HUES64 (cell line): ENCODE data around the gene CFAP61.
A peak's percentile ranks its signal among the peaks of the same experiment; 100 is the strongest.

Experiments
- H3K27ac ChIP-seq: 2 replicates; pipeline ENCODE4 v1.7.0; 2013; ENCODE audit warnings: low read depth, low read length, inconsistent platforms
- H3K27me3 ChIP-seq: 2 replicates; pipeline ENCODE4 v1.6.1; 2013; ENCODE audit warnings: mild to moderate bottlenecking, low read length; ENCODE audit not compliant: insufficient read depth
- H3K36me3 ChIP-seq: 2 replicates; pipeline ENCODE4 v1.6.1; 2013; ENCODE audit warnings: mild to moderate bottlenecking, low read length; ENCODE audit not compliant: insufficient read depth
- H3K4me1 ChIP-seq: 2 replicates; pipeline ENCODE4 v1.6.1; 2013; ENCODE audit warnings: mild to moderate bottlenecking, low read length, moderate library complexity; ENCODE audit not compliant: insufficient read depth
- H3K4me3 ChIP-seq: 2 replicates; pipeline ENCODE4 v1.5.1; 2013; ENCODE audit warnings: mild to moderate bottlenecking, low read length, moderate library complexity
- H3K9ac ChIP-seq: 2 replicates; pipeline ENCODE4 v1.6.1; 2013; ENCODE audit warnings: mild to moderate bottlenecking, low read depth, low read length
- H3K9me3 ChIP-seq: 2 replicates; pipeline ENCODE4 v1.6.1; 2013; ENCODE audit warnings: low read depth, low read length; ENCODE audit not compliant: insufficient read depth
- WGBS: fragments of 150-250, 120-280 bp; methylation state at CpG from one replicate; pipeline ENCODE4 v1.1.7; 2013; ENCODE audit warnings: missing lambda C conversion rate; 5-methylcytosine and 5-hydroxymethylcytosine counted together

Gene CFAP61

DNA sequence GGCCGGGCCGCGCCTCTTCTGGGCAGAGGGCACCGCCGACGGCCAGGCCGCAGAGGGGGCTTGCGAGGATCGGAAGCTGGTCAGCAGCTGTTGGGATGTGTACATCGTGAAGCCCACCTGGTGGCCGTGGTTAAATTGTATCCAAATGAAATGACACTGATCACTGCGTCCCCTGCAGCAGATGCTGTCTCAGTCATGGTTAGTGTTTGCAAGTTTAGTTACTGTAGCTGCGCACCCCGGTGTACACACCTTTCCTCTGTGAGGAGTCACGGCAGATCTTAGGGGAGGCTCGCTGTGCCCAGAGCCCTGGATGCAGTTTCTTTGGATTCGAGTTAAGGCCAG lies 34.5 kb upstream of the CFAP61 start:
- peak overlapping the region; percentile 78 for H3K9ac ChIP-seq
- peaks cover 6% of the 10 kb centered on the region for H3K4me1 ChIP-seq
- WGBS, result 7% methylated on average over 17 of the region's 17 CpGs
- no peak overlapping the region for H3K27ac ChIP-seq
- H3K27me3 ChIP-seq, result no peaks in the 10 kb centered on the region
- peak overlapping the region; percentile 88 for H3K4me3 ChIP-seq
- H3K36me3 ChIP-seq, result peaks cover 22% of the 10 kb centered on the region; the same call in 1 of the 2 replicates
- H3K9me3 ChIP-seq, result no peaks in the 10 kb centered on the region

DNA sequence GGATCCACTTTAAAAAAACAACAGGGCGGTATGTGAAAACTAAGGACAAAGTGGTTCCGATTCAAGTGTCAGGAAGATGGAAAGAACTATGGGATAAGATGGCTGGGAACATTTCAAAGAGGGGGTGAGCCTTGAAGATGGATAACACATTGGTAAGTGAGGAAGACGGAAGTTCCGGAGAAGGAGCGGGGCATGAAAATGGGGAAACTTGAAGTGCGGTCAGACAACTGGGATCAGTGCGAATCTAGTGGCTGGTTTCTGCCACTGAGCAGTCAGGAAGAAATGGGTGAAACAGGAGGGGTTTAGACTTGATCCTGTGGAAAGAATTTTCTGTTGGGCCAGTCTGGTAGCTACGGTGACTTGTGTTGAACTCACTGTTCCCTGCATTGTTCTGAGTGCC lies 34.0 kb upstream of the CFAP61 start:
- Histone ChIP-seq H3K4me1 (peaks cover 6% of the 10 kb centered on the region), H3K36me3 (peaks cover 22% of the 10 kb centered on the region; the same call in 1 of the 2 replicates), H3K27me3 (no peaks in the 10 kb centered on the region), H3K9ac (peak overlapping the region; percentile 78; the same call in 1 of the 2 replicates), H3K4me3 (peak overlapping the region; percentile 88), H3K27ac (no peak overlapping the region), H3K9me3 (no peaks in the 10 kb centered on the region)
- 95% methylated on average over 8 of the region's 8 CpGs for WGBS

DNA sequence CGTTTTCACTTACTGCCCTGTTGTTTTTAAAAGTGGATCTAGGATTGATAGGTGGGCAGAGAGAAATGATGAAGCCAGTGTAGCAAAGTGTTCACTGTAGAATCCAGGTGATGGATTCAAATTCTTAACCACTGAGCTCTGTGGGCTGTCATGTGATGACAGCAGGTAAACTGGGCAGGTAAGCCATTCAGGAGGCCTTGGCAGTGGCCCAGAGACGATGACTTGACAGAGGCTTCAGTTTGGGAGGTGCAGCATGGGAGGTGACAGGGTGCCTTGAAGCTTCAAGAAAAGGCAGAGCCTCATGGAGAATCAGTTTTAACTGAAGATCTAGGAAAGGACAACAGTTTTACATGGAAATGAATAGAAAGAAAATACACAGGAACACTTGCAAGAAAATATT lies 33.2 kb upstream of the CFAP61 start:
- H3K36me3 ChIP-seq, result peaks cover 30% of the 10 kb centered on the region; the same call in 1 of the 2 replicates
- WGBS, result 97% methylated on average over 2 of the region's 2 CpGs
- H3K27me3 ChIP-seq, result no peaks in the 10 kb centered on the region
- H3K9me3 ChIP-seq, result no peaks in the 10 kb centered on the region
- no peak overlapping the region for H3K4me3 ChIP-seq
- no peak overlapping the region for H3K27ac ChIP-seq
- H3K9ac ChIP-seq, result no peak overlapping the region
- H3K4me1 ChIP-seq, result peaks cover 6% of the 10 kb centered on the region

DNA sequence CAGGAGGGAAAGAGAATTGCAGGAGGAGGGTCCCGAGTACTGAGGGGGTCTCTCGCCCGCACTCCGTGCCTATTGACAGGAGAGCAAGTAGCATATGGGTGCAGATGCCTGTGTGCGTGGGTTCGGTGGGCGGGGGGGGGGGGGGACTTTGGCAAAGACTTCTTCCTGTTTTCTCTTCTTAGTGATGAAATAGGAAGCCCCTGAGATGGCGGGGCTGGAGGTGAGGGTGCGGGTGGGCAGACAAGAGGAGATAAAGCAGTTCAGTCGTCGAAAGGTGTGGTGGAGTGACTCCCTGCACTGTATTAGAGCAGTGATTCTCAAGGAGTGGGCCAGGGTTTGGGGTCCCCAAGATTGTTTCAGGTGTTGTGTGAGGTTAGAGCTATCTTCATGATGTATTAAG lies 31.4 kb upstream of the CFAP61 start:
- Histone ChIP-seq H3K4me1 (peaks cover 6% of the 10 kb centered on the region), H3K4me3 (no peak overlapping the region), H3K36me3 (peaks cover 46% of the 10 kb centered on the region), H3K9me3 (no peaks in the 10 kb centered on the region), H3K27ac (no peak overlapping the region), H3K9ac (no peak overlapping the region), H3K27me3 (no peaks in the 10 kb centered on the region)
- 95% methylated on average over 11 of the region's 11 CpGs for WGBS

DNA sequence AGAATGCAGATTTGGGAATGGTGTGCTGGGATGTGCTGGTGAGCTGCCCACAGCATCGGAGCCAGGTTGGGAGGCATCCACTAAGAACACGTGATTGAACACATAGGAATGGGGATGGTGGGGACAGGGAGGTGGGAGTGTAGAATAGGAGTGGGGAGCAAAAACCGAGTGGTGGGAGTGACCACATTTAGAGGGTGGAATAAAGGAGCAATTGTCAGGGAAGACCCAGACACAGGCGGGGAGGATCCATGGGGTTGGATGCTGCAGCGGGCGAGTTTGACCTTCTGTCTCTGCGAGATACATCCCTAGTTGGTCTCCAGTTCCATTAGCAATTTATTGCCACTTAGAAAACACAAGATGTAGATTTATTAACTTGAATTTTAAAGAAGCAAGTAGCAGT lies 30.5 kb upstream of the CFAP61 start:
- H3K36me3 ChIP-seq, result peaks cover 53% of the 10 kb centered on the region
- H3K27ac ChIP-seq, result no peak overlapping the region
- 88% methylated on average over 7 of the region's 7 CpGs for WGBS

DNA sequence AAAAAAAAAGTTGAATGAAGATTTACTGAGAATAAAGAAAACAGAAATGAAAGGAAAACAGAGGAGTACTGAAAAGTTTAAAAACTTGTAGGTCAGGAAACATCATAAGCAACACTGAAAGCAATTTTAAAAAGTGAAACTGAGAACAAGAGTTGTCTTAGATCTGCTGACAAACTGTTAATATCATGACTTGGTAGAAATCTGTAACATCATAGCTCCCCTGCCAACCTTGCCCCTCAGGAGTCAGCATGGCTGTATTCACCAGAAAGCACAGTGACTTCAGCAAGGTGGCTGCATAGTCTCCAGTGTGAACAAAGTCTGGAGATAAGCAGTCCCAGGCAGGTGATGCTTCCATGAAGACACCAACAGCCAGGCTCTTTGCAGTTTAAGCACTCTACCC lies 29.8 kb upstream of the CFAP61 start:
- no peaks in the 10 kb centered on the region for H3K9me3 ChIP-seq
- H3K36me3 ChIP-seq, result peaks cover 60% of the 10 kb centered on the region
- no peaks in the 10 kb centered on the region for H3K27me3 ChIP-seq
- H3K9ac ChIP-seq, result no peak overlapping the region
- peaks cover 6% of the 10 kb centered on the region for H3K4me1 ChIP-seq
- H3K27ac ChIP-seq, result no peak overlapping the region
- H3K4me3 ChIP-seq, result no peak overlapping the region

More for the DNA sequence above, 30.5 kb upstream of the CFAP61 start:
- Histone ChIP-seq H3K4me3 (no peak overlapping the region), H3K27me3 (no peaks in the 10 kb centered on the region), H3K9me3 (no peaks in the 10 kb centered on the region), H3K9ac (no peak overlapping the region), H3K4me1 (peaks cover 6% of the 10 kb centered on the region)

DNA sequence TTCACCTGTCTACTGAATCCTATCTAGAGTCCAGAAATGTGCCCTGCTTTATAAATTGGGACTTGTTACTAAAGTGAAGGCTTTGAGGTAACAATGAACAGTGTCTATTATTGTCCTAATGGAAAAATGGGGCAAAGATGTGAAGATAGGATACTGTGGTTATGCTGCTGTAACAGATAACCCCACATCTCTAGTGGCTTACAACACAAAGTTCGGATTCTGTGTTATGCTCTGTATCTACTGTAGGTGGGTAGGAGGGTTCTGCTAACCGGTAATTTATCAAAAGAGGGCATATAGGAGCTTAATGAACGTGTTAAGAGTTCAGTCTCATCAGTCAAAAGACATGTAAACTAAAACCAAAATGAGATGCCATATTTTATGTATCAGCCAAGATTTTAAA lies 28.9 kb upstream of the CFAP61 start:
- 100% methylated on average over 3 of the region's 3 CpGs for WGBS

DNA sequence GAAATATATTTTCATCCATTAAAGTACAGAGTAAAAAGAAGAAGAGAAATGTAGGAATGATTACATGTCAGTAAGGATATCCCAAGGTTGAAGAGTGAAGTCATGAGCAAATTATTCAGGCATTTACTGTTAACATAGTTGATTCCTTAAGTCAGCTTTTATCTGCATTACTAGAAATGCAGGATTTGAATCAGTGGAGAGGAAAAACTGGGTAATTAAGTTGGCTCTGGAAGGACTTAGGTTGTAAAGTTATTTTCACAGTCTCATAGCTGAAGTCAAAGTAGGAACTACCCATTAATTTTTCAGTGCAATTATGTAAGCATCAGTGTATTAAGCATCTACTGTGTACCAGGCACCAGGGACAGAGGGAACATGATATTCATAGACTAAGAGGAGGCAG lies 27.4 kb upstream of the CFAP61 start:
- no peaks in the 10 kb centered on the region for H3K4me1 ChIP-seq
- no peak overlapping the region for H3K4me3 ChIP-seq
- no peaks in the 10 kb centered on the region for H3K9me3 ChIP-seq
- peaks cover 75% of the 10 kb centered on the region for H3K36me3 ChIP-seq
- no peak overlapping the region for H3K27ac ChIP-seq
- no peak overlapping the region for H3K9ac ChIP-seq
- no peaks in the 10 kb centered on the region for H3K27me3 ChIP-seq

More for the DNA sequence above, 28.9 kb upstream of the CFAP61 start:
- Histone ChIP-seq H3K4me3 (no peak overlapping the region), H3K27ac (no peak overlapping the region), H3K9ac (no peak overlapping the region), H3K36me3 (peaks cover 68% of the 10 kb centered on the region), H3K27me3 (no peaks in the 10 kb centered on the region), H3K9me3 (no peaks in the 10 kb centered on the region), H3K4me1 (peaks cover 3% of the 10 kb centered on the region)

DNA sequence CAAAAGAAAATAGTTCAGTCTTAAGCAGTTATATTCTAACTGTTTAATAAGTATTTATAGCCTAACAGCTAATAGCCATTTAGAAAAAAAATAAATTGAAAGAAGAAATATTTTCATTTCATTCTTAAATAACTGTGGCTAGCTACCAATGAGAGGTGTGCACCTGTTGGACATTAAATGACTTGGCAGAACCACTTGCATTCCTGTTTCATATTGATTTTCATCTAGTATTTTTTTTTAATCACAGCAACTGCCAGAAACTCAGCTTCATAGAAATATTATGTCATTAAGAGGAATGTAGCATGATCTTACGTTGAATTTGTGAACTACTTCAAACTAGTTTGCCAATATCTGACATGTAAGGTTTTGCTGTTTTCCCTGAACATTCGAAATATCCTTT lies 25.0 kb upstream of the CFAP61 start:
- no peaks in the 10 kb centered on the region for H3K4me1 ChIP-seq
- no peak overlapping the region for H3K9ac ChIP-seq
- H3K27ac ChIP-seq, result no peak overlapping the region
- no peak overlapping the region for H3K4me3 ChIP-seq
- WGBS, result 92% methylated on average over 2 of the region's 2 CpGs
- H3K36me3 ChIP-seq, result peaks cover 89% of the 10 kb centered on the region
- H3K27me3 ChIP-seq, result no peaks in the 10 kb centered on the region
- no peaks in the 10 kb centered on the region for H3K9me3 ChIP-seq

DNA sequence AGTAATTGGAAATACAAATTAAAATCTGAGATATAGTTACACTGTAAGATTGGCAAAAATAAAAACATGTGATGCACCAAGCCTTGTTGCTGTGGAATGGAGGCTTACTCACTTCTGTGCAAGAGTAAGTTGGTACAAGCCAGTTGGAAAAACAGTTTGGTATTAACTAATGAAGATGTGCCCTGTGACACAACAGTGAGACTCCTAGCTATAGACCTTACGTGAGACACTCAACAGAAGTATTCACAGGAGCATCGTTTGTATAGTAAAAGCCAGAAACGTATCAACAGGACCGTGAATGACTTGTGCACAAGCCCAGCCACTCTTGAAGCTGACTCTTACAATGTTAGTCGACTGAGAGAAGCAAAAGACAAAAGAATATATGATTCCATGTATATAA lies 20.5 kb upstream of the CFAP61 start:
- Histone ChIP-seq H3K4me1 (no peaks in the 10 kb centered on the region), H3K4me3 (no peak overlapping the region), H3K9ac (no peak overlapping the region), H3K36me3 (peaks cover 99% of the 10 kb centered on the region), H3K27ac (no peak overlapping the region), H3K9me3 (no peaks in the 10 kb centered on the region), H3K27me3 (no peaks in the 10 kb centered on the region)
- WGBS, result 87% methylated on average over 5 of the region's 5 CpGs

DNA sequence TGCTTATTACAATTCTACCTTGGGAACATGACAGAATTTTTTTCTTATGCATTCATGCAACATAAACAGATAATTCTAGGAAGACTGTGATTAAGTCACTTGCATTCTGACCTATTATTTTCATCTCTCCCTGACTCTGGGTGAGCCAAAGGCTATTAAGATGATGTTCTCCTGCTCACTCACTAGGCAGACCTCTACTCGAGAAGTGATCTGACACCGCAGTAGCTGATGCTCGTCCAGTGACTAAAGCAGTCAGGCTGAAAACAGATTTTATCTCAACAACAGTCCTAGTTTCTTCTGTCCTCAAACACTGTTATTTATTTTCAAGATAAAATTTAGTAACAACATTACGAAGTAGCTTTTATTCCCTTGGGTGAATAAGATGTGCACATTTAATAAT lies 17.8 kb upstream of the CFAP61 start:
- Histone ChIP-seq H3K27ac (no peak overlapping the region), H3K4me3 (no peak overlapping the region), H3K36me3 (peaks cover 100% of the 10 kb centered on the region), H3K27me3 (no peaks in the 10 kb centered on the region), H3K9ac (no peak overlapping the region), H3K4me1 (0 out of 2 replicates have a peak, but pooled peaks cover 9% of the 10 kb centered on the region), H3K9me3 (no peaks in the 10 kb centered on the region)
- 97% methylated on average over 3 of the region's 4 CpGs for WGBS

DNA sequence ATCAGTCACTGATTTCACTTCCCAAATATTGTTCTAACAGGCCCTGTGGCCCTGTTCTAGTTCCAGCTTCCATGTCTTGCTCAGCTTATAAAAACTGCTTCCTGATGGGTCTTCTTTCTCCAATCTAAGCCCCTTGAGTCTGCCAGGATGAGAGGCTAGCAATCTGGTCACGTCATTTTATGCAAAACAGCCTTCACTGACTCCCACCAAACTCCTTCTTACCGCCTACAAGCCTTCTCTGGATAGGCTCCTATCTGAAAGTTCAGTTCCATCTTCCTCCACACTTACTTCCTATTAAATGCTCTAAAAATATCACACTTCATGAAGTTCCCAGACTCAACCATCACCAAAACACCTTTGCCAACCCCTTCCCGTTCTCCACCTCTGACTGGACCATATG lies 15.6 kb upstream of the CFAP61 start:
- WGBS, result 94% methylated on average over 3 of the region's 3 CpGs
- no peaks in the 10 kb centered on the region for H3K9me3 ChIP-seq
- no peak overlapping the region for H3K27ac ChIP-seq
- H3K27me3 ChIP-seq, result no peaks in the 10 kb centered on the region
- 0 out of 2 replicates have a peak, but pooled peaks cover 9% of the 10 kb centered on the region for H3K4me1 ChIP-seq
- no peak overlapping the region for H3K9ac ChIP-seq
- H3K36me3 ChIP-seq, result peaks cover 100% of the 10 kb centered on the region
- H3K4me3 ChIP-seq, result no peak overlapping the region
